Measurements from ENCODE around the gene NKD1. TPM values are rescaled to one million over a fixed set of nuclear protein-coding genes. Genes with fewer than 3 reads are reported as not detected.

The NKD1 gene
- total and polyA plus RNA-seq, 8 donors = 12.5 to 46.9 (median 37.9) TPM

GRCh38 chr16:50673496-50674275, 125.5 kb downstream of the NKD1 start:
- TF ChIP-seq CTCF (IDR thresholded peaks at IDR 0.05) = no peak
- Histone ChIP-seq H3K27me3 (peaks cover 0 to 10% of the 10 kb centered on the region in 2 donors), H3K4me1 (peaks cover 4 to 40% of the 10 kb centered on the region in 2 donors), H3K9me3 (peaks cover 0 to 24% of the 10 kb centered on the region in 2 donors), H3K27ac (no peak overlapping the region), H3K4me3 (no peak overlapping the region), H3K36me3 (peaks cover 0 to 63% of the 10 kb centered on the region in 2 donors)
- peak in 1 of 4 donors; percentile 32 for DNase-seq
- no peak for ATAC-seq
- intact Hi-C loops (cut with DNase I) = loop anchor here in 1 of 2 donors (10.0 kb wide), 1 partner anchor 131 kb away; no protein-coding TSS in a partner anchor

GRCh38 chr16:50674831-50675230, 126.6 kb downstream of the NKD1 start:
- Histone ChIP-seq H3K36me3 (peaks cover 0 to 63% of the 10 kb centered on the region in 2 donors), H3K4me3 (no peak overlapping the region), H3K9me3 (peaks cover 0 to 24% of the 10 kb centered on the region in 2 donors), H3K4me1 (peaks cover 0 to 49% of the 10 kb centered on the region in 2 donors), H3K27me3 (peaks cover 0 to 10% of the 10 kb centered on the region in 2 donors), H3K27ac (no peak overlapping the region)
- DNase-seq (no peak), ATAC-seq (no peak)
- no peak for TF ChIP-seq CTCF (IDR thresholded peaks at IDR 0.05)
- intact Hi-C loops (cut with DNase I) = loop anchor here in 1 of 2 donors (10.0 kb wide), 1 partner anchor 130 kb away; no protein-coding TSS in a partner anchor

- TF ChIP-seq CTCF (IDR thresholded peaks at IDR 0.05) = no peak
- H3K4me1 ChIP-seq = peaks cover 0 to 54% of the 10 kb centered on the region in 2 donors
- peaks cover 0 to 10% of the 10 kb centered on the region in 2 donors for H3K27me3 ChIP-seq
- H3K9me3 ChIP-seq = peaks cover 0 to 24% of the 10 kb centered on the region in 2 donors
- H3K27ac ChIP-seq = peak overlapping the region in 1 of 2 donors; percentile 26
- ATAC-seq (peak; percentile 73), DNase-seq (peak in 2 of 4 donors; percentile 44 to 56)
- no peak overlapping the region for H3K4me3 ChIP-seq
- H3K36me3 ChIP-seq = peaks cover 0 to 57% of the 10 kb centered on the region in 2 donors
- intact Hi-C loops (cut with DNase I) = loop anchor here in 1 of 2 donors (10.0 kb wide), 1 partner anchor 129 kb away; no protein-coding TSS in a partner anchor
These were observed 127.8 kb downstream of the NKD1 start for GRCh38 chr16:50675686-50676610.

GRCh38 chr16:50676684-50677225, 128.6 kb downstream of the NKD1 start:
- no peak for DNase-seq
- peaks cover 0 to 21% of the 10 kb centered on the region in 2 donors for H3K9me3 ChIP-seq
- ATAC-seq = no peak
- intact Hi-C loops (cut with DNase I) = loop anchor here in 1 of 2 donors (10.0 kb wide), 1 partner anchor 128 kb away; no protein-coding TSS in a partner anchor
- H3K4me1 ChIP-seq = peaks cover 0 to 59% of the 10 kb centered on the region in 2 donors
- TF ChIP-seq CTCF (IDR thresholded peaks at IDR 0.05) = no peak
- H3K27me3 ChIP-seq = peaks cover 0 to 10% of the 10 kb centered on the region in 2 donors
- H3K36me3 ChIP-seq = peaks cover 0 to 51% of the 10 kb centered on the region in 2 donors
- H3K27ac ChIP-seq = no peak overlapping the region
- no peak overlapping the region for H3K4me3 ChIP-seq
